Stomach (tissue), 9 donors: ENCODE measurements around the gene MTHFD1. TPM values are rescaled to one million over a fixed set of nuclear protein-coding genes. Genes with fewer than 3 reads are reported as not detected.

Source experiments
- DNase-seq, 2 donors: peaks; one replicate each; pipeline versions ENCODE4 v3.0.0 to v3.0.0-alpha.2; 2013 to 2019
- H3K27ac ChIP-seq, 5 donors: fragments of 200-600 bp in 4 of 5; sonication (generic) in 4 of 5; one replicate each; pipeline ENCODE4 v1.5.1; 2013 to 2019; ENCODE audit warnings: mild to moderate bottlenecking in 1 of 5, moderate library complexity in 1 of 5
- H3K27me3 ChIP-seq, 3 donors: fragments of 200-600 bp; sonication (generic); one replicate each; pipeline ENCODE4 v1.5.1; 2017 to 2019; ENCODE audit warnings: mixed run types in 1 of 3
- H3K36me3 ChIP-seq, 4 donors: fragments of 200-600 bp; sonication (generic); 1 replicate in 3 of 4; 2 replicates in 1 of 4; pipeline ENCODE4 v1.5.1; 2016 to 2019
- H3K4me1 ChIP-seq, 4 donors: fragments of 200-600 bp; sonication (generic); one replicate each; pipeline ENCODE4 v1.5.1; 2016 to 2019
- H3K4me3 ChIP-seq, 4 donors: fragments of 200-600 bp; sonication (generic) in 3 of 4; one replicate each; pipeline ENCODE4 v1.5.1; 2016 to 2019; ENCODE audit warnings: mild to moderate bottlenecking in 1 of 4
- H3K9me3 ChIP-seq, 4 donors: fragments of 200-600 bp; sonication (generic); one replicate each; pipeline ENCODE4 v1.5.1; 2016 to 2019
- EP300 ChIP-seq: sonication (generic); formaldehyde crosslinking; IDR thresholded peaks from one replicate; pipeline ENCODE4 v1.6.1; 2017; ENCODE audit warnings: antibody characterized with exemption
- POLR2A ChIP-seq, 4 donors: fragments of 450-650 bp; IDR thresholded peaks; one replicate each; pipeline ENCODE4 v1.6.1; 2016; ENCODE audit warnings: antibody characterized with exemption in 4 of 4, control low read depth in 2 of 4, mild to moderate bottlenecking in 1 of 4, moderate library complexity in 1 of 4
- POLR2AphosphoS5 ChIP-seq, 3 donors: sonication (generic); formaldehyde crosslinking; IDR thresholded peaks; one replicate each; pipeline ENCODE4 v1.6.1; 2016; ENCODE audit warnings: antibody characterized with exemption in 3 of 3
- WGBS, 5 donors: extraction: QIAGEN DNeasy Blood & Tissue Kit in 3 of 5; methylation state at CpG; one replicate each; pipeline versions ENCODE4 v1.1.5 to v1.1.7; 2013 to 2018; 5-methylcytosine and 5-hydroxymethylcytosine counted together
- intact Hi-C: fragments of 100-400 bp; cut with DNase I; formaldehyde crosslinking; loops from one replicate; pipeline ENCODE4 v1.15.1; 2023; ENCODE audit warnings: low total_unique reads
- polyA plus RNA-seq, 3 donors: library from polyadenylated mRNA; stranded (reverse); fragments of 200-250 nt; gene quantifications; one replicate each; pipeline ENCODE4 v1.2.3, GENCODE V29; 2013
- total RNA-seq, 5 donors: library from RNA; depleted of rRNA; stranded (reverse); fragments of >200 nt; gene quantifications; one replicate each; pipeline versions ENCODE4 v1.1.0 to v1.2.3, GENCODE V29; 2014 to 2016
- TF ChIP-seq, protein P1 (sequence below), 7 experiments: fragments of 450-650 bp in 4 of 7; fragments of 200-600 bp in 3 of 7; sonication (generic) in 3 of 7; IDR thresholded peaks; one replicate each; pipeline ENCODE4 v1.5.1; 2016 to 2019; ENCODE audit warnings: antibody characterized with exemption in 7 of 7, control low read depth in 2 of 7, mild to moderate bottlenecking in 1 of 7
- donor health status: healthy with polysubstance abuse.
- donor health status: Bipolar disorder and iron deficiency.
- donor health status: healthy.

Gene MTHFD1
- total and polyA plus RNA-seq, 8 donors: 8.4 to 42.0 (median 24.6) TPM

DNA sequence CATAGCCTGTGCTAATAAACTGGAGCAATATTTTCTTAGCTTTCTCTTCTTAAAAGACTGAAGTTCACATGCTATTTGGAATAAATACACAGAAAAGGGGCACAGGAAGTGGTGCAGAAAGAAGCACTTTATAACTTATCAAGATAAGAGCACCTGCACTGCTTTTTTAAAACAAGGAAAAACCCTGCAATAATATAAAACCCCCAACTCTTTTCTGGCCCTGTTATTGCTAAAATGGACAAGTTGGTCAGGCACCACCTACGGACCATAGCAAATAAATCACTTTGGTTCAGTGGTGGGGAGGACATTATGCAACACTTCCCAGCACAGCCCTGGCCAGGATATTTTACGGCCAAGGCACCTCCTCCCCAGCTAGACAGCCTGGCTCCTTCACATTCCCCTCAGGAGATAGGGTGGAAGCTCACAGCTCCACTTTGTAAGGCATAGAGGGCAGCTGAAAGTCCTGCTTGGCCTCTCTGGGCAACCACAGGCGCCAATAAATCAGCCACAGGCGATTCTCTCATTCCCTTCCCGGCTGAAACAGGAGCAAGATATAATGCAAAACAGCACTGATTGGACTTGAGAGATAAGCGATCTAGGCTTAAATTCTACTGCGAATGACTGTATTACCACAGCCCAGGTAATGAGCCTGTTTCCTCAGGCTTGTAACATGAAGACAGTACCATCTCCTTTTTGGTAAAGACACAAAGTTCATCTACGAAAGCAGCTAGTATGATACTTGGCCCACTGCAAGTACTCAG lies 113.4 kb downstream of the MTHFD1 start:
- peak overlapping the region; percentile 54 to 100 (median 98) for H3K27ac ChIP-seq
- H3K36me3 ChIP-seq: peaks cover 0 to 14% (median 0%) of the 10 kb centered on the region in 4 donors
- H3K9me3 ChIP-seq: no peaks in the 10 kb centered on the region
- 20 to 38% (median 27%) methylated on average over 7 to 8 of the region's 8 CpGs for WGBS, 5 donors
- H3K4me1 ChIP-seq: peaks cover 32 to 59% (median 44%) of the 10 kb centered on the region in 4 donors
- H3K27me3 ChIP-seq: no peaks in the 10 kb centered on the region
- intact Hi-C loops: no loop called here
- peak; percentile 43 to 55 for DNase-seq
- TF ChIP-seq, protein P1, sequence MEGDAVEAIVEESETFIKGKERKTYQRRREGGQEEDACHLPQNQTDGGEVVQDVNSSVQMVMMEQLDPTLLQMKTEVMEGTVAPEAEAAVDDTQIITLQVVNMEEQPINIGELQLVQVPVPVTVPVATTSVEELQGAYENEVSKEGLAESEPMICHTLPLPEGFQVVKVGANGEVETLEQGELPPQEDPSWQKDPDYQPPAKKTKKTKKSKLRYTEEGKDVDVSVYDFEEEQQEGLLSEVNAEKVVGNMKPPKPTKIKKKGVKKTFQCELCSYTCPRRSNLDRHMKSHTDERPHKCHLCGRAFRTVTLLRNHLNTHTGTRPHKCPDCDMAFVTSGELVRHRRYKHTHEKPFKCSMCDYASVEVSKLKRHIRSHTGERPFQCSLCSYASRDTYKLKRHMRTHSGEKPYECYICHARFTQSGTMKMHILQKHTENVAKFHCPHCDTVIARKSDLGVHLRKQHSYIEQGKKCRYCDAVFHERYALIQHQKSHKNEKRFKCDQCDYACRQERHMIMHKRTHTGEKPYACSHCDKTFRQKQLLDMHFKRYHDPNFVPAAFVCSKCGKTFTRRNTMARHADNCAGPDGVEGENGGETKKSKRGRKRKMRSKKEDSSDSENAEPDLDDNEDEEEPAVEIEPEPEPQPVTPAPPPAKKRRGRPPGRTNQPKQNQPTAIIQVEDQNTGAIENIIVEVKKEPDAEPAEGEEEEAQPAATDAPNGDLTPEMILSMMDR (IDR thresholded peaks at IDR 0.05): no peak
- TF ChIP-seq POLR2AphosphoS5 (IDR thresholded peaks at IDR 0.05): peak; percentile 62 to 81 (median 69)
- H3K4me3 ChIP-seq: peak overlapping the region; percentile 1 to 88 (median 50)

DNA sequence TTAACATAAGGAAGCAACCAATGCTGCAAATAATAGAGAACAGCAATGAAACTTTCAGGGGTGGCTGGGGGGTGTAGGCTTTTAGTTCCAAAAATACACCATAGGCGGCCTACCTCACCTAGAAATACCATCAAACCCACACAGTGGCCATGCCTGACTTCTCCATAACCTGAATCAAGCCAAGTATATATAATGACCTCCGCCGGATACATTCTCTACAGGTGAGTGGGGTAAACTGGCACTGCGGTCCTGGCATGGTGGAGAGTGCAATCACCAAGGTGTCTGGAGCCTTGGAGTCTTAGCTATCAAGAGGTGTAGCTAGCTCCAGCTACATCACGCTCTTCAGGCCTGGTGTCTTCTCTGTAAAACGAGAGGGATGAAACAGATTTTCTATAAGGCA lies 114.3 kb downstream of the MTHFD1 start:
- Histone ChIP-seq H3K4me3 (peak overlapping the region; percentile 60 to 88 (median 72)), H3K27me3 (no peaks in the 10 kb centered on the region), H3K4me1 (peaks cover 41 to 67% (median 50%) of the 10 kb centered on the region in 4 donors), H3K9me3 (no peaks in the 10 kb centered on the region), H3K36me3 (peaks cover 0 to 14% (median 0%) of the 10 kb centered on the region in 4 donors), H3K27ac (peak overlapping the region; percentile 93 to 100 (median 99))
- TF ChIP-seq, protein P1 (IDR thresholded peaks at IDR 0.05): no peak
- TF ChIP-seq POLR2AphosphoS5 (IDR thresholded peaks at IDR 0.05): no peak
- TF ChIP-seq POLR2A (IDR thresholded peaks at IDR 0.05): no peak
- no peak for TF ChIP-seq EP300
- intact Hi-C loops: no loop called here
- WGBS, 5 donors: 38 to 50% (median 41%) methylated on average over 6 of the region's 6 CpGs
- DNase-seq: peak in 1 of 2 donors; percentile 27

DNA sequence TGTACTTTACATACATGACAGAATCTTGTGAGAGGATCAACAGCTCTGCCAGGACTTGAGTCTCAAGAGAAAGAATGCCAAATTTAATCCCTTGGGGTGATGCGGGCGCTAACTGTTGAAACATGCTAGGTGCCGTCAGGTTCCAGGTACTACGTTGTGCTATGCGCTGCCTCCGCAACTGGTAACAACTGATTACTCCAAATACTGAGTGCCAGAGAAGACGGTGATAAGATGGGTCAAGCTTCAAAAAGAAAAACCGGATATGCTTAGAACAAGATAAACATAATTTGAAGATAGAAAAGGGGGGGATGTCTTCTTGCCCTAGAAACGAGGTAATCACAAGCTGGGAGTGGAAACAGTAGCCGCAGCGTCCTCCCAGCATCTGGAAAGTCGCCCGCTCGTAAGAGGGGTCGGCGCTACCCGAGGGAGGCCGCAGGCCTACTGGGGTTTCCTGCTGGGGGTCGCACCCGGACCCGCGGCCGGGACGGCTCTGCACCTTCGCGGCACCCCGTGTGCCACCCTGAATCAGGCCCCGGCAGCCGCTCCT lies 114.8 kb downstream of the MTHFD1 start:
- no peaks in the 10 kb centered on the region for H3K9me3 ChIP-seq
- WGBS, 5 donors: 0 to 1% (median 0%) methylated on average over 23 to 29 of the region's 29 CpGs
- peaks cover 0 to 12% (median 0%) of the 10 kb centered on the region in 4 donors for H3K36me3 ChIP-seq
- DNase-seq: peak; percentile 43 to 74
- H3K27ac ChIP-seq: peak overlapping the region; percentile 93 to 100 (median 99)
- no peaks in the 10 kb centered on the region for H3K27me3 ChIP-seq
- peaks cover 46 to 67% (median 55%) of the 10 kb centered on the region in 4 donors for H3K4me1 ChIP-seq
- TF ChIP-seq POLR2AphosphoS5 (IDR thresholded peaks at IDR 0.05) (no peak), EP300 (no peak), POLR2A (IDR thresholded peaks at IDR 0.05) (no peak)
- TF ChIP-seq, protein P1 (IDR thresholded peaks at IDR 0.05): no peak
- H3K4me3 ChIP-seq: peak overlapping the region; percentile 60 to 88 (median 72)
- intact Hi-C loops: no loop called here

DNA sequence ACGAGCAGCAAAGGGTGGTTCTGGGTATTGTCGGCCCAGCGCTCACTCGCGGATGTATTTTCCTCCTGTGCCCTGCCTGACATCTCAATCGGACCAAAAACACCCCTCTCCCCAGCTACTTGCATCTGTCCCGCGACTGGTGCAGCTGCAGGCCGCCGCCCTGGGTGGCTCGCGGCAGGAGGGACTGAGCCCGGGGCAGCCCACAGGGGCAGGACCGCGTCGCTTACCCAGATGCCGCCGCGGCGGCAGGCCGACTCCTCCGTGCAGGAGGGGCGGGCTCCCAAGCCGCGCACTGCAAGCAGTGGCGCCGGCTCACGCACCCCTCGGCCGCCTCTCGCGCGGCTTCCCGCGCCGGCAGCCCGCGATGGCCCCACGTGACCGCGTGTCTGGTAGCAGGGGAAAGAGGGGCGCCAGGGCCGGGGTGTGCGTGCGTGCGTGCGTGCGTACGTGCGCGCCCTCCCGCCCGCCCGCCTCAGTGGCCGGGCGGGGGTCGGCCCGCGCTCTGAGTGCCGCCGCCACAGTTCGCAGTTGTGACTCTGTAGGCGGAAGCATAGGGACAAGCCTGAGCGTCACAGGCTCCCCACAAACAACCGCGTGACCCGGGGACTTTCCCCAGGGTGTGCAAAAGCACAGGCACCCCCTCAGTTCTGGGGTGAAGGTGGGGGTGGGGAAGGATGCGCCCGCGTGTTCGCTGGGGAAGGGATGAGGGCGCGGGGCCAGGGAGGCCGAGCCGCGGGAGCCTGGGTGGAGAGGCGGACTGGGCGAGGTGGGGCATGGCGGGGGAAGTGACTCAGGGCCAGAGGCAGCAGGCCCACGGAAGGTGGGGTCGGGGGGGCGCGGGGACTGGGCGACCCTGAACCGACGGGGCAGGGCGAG lies 115.5 kb downstream of the MTHFD1 start, which contains the start of gene ZBTB25:
TSS of gene ZBTB25 (minus strand) at position 405 of the 876 bp plus-strand sequence. CDS start 13,305 bp downstream, outside the sequence.
- H3K4me1 ChIP-seq: peaks cover 47 to 71% (median 60%) of the 10 kb centered on the region in 4 donors
- TF ChIP-seq POLR2A (IDR thresholded peaks at IDR 0.05) (no peak), POLR2AphosphoS5 (IDR thresholded peaks at IDR 0.05) (peak in 2 of 3 donors; percentile 86 to 89)
- H3K9me3 ChIP-seq: no peaks in the 10 kb centered on the region
- H3K4me3 ChIP-seq: peak within 1 kb of the TSS; percentile 60 to 88 (median 72)
- peaks cover 0 to 5% (median 0%) of the 10 kb centered on the region in 4 donors for H3K36me3 ChIP-seq
- peak; percentile 89 to 98 for DNase-seq
- H3K27ac ChIP-seq: peak within 1 kb of the TSS; percentile 93 to 100 (median 99)
- intact Hi-C loops: no loop called here
- 0 to 1% (median 0%) methylated on average over 38 to 87 of the region's 87 CpGs for WGBS, 5 donors
- no peaks in the 10 kb centered on the region for H3K27me3 ChIP-seq
